Skeletal muscle satellite cell (primary cell): ENCODE measurements around the gene ABCA6.

Experiments
- H3K27me3 ChIP-seq: 2 replicates; pipeline ENCODE4 v1.7.0; 2013; ENCODE audit warnings: low read length; ENCODE audit not compliant: control insufficient read depth, insufficient read depth
- H3K36me3 ChIP-seq: 2 replicates; pipeline ENCODE4 v1.7.0; 2013; ENCODE audit warnings: mild to moderate bottlenecking, control low read depth, low read length; ENCODE audit not compliant: insufficient read depth
- H3K4me1 ChIP-seq: 2 replicates; pipeline ENCODE4 v1.7.0; 2013; ENCODE audit warnings: low read length; ENCODE audit not compliant: control insufficient read depth, insufficient read depth
- H3K4me2 ChIP-seq: 2 replicates; pipeline ENCODE4 v1.7.0; 2013; ENCODE audit warnings: mild to moderate bottlenecking, low read length
- H3K4me3 ChIP-seq: 2 replicates; pipeline ENCODE4 v1.7.0; 2013; ENCODE audit warnings: low read length
- H3K9ac ChIP-seq: 2 replicates; pipeline ENCODE4 v1.7.0; 2013; ENCODE audit warnings: mild to moderate bottlenecking, low read depth, low read length, moderate library complexity
- H3K9me3 ChIP-seq: replicated peaks from 2 replicates; pipeline ENCODE4 v1.7.0; 2013; ENCODE audit warnings: mild to moderate bottlenecking, control low read depth, low read length

ABCA6 gene

GRCh38 chr17:69130627-69131296 is 10.9 kb downstream of the ABCA6 start:
- Histone ChIP-seq H3K9me3 (no peaks in the 10 kb centered on the region), H3K4me2 (no peak overlapping the region), H3K4me1 (no peaks in the 10 kb centered on the region), H3K36me3 (no peaks in the 10 kb centered on the region), H3K27me3 (no peaks in the 10 kb centered on the region), H3K9ac (no peak overlapping the region), H3K4me3 (no peak overlapping the region)

DNA sequence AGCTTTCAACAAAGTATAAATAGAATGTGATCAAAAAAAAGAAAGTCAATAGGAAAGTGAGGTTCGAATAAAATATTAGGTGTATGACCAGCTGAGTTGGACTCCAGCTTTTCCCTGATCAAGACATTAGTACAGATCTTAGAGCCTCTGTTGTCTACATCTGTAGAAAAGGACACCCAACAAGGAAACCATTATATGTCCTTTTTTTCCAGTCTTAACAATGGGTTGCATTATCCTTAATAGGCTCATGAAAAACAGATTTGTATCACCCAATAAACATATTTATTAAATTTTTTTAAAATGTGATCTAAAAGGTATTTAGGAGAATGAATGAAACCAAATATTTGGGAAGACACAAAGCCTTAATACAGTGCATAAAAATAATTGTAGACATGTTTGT is 18.1 kb downstream of the ABCA6 start:
- Histone ChIP-seq H3K9me3 (no peaks in the 10 kb centered on the region), H3K27me3 (no peaks in the 10 kb centered on the region), H3K4me2 (no peak overlapping the region), H3K4me1 (no peaks in the 10 kb centered on the region), H3K36me3 (no peaks in the 10 kb centered on the region), H3K4me3 (no peak overlapping the region), H3K9ac (no peak overlapping the region)

DNA sequence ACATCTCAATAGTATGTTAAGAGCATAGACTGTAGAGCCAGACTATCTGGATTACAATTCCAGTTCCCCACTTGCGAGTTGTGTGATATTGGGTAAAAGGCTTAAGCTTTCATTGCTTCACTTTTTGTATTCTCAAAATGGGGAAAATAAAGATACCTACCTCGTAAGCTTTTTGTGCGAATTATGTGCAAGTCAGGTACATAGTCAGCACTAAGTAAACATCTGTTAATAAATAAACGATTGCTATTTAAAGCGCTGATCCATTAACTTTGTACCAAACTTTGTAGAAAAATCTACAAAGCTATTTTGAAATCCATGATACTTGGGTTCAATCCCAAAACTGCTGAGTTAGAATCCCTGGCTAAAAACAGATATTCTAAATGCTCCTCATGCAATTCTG is 19.6 kb downstream of the ABCA6 start:
- Histone ChIP-seq H3K4me1 (no peaks in the 10 kb centered on the region), H3K27me3 (no peaks in the 10 kb centered on the region), H3K4me2 (no peak overlapping the region), H3K9me3 (no peaks in the 10 kb centered on the region), H3K36me3 (no peaks in the 10 kb centered on the region), H3K4me3 (no peak overlapping the region), H3K9ac (no peak overlapping the region)

DNA sequence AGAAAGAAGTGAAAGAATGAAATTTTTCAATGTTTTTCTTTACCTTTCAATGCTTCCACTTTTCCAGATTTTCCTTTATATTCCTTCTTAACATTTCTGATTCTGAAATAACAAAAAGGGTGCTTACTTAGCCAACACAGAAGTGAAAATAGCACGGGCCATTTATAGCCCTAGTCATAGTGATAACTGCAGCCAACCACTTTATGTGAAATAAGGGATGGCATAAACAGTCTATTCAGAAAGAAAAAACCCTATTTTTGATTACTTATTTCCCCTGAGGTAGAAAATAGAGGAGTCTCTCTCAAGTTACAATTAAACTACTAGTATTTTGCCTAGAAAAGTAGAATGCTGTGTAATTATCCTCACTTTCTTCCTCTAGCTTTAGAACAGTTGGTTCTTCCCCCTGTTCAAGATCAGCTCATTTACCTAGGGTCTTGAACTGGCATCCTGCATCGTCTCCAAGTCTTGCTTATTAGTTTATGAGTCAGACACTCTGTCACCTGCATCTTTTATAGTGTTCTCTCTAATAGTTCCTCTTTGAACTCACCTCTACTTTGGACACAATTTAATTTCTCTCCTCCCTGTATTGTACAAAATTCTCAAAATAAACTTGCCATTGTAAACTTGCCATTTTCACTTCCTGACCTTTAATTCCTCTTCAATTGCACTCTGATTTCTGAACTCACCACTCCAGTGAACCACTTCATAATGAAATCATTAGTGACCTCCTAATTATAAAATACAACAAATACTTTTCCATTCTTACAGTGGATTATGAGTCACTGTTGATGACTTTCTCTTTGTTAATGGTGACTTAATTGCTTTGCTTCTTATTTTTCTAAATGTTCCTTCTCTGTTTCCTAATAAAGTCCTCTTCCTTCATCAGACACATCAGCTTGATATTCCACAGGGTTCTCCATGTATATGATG is 23.6 kb downstream of the ABCA6 start:
- no peak overlapping the region for H3K4me3 ChIP-seq
- no peaks in the 10 kb centered on the region for H3K27me3 ChIP-seq
- no peak overlapping the region for H3K9ac ChIP-seq
- no peaks in the 10 kb centered on the region for H3K36me3 ChIP-seq
- no peaks in the 10 kb centered on the region for H3K9me3 ChIP-seq
- H3K4me2 ChIP-seq: no peak overlapping the region
- H3K4me1 ChIP-seq: no peaks in the 10 kb centered on the region

DNA sequence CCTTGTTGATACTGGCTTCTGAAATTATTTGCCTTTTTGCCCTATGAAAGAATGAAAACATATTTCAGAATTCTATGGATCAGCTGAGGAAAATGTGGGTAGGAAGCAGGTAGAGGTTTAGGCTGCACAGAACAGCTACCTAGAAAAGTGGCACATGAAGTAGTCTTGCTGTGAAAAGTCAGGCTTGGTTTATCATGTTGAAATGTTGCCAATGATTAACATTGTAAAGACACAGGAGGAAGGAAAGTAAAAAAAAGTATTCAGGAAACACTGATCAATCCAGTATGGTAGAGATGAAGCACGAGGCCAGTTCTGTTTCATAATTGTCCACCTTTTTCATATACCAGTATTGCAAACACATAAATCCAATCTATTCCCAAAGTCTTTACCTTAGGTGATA is 29.9 kb downstream of the ABCA6 start:
- Histone ChIP-seq H3K4me2 (no peak overlapping the region), H3K36me3 (no peaks in the 10 kb centered on the region), H3K9ac (no peak overlapping the region), H3K4me3 (no peak overlapping the region), H3K4me1 (no peaks in the 10 kb centered on the region), H3K9me3 (no peaks in the 10 kb centered on the region), H3K27me3 (no peaks in the 10 kb centered on the region)

GRCh38 chr17:69105907-69106730 is 35.6 kb downstream of the ABCA6 start:
- no peak overlapping the region for H3K9ac ChIP-seq
- H3K4me1 ChIP-seq: no peaks in the 10 kb centered on the region
- no peaks in the 10 kb centered on the region for H3K36me3 ChIP-seq
- no peaks in the 10 kb centered on the region for H3K9me3 ChIP-seq
- H3K4me2 ChIP-seq: no peak overlapping the region
- H3K27me3 ChIP-seq: no peaks in the 10 kb centered on the region
- H3K4me3 ChIP-seq: no peak overlapping the region

DNA sequence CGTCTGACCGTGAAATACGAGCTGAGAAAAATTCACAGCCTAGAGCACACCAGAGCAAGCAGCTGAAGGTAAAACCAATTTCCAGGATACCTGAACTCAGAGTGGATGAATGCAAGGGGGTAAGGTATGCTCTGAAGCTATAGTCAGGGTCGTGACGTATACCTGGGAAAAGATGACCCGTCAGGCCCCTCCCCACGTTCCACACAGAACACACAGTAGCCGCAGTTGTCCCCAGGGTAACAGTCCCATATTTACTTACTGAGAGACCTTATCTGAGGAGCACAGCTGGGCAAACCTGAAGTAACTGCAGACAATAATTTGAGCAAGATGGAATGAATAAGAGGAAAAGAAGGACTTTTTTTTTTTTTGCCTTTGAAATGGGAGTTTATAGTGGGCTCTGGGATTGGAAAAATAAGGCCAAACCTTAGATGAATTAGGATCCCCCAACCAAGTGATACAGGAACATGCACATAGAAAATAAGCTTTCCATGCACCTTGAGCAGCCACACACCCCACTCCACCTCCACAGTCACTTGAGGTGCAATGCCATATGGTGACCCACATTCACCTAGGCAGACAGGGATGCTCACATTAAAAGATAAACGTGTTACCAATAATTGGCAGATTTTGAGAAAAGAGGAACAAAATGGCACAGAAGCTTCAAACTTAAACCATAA is 38.0 kb downstream of the ABCA6 start:
- H3K4me3 ChIP-seq: no peak overlapping the region
- no peaks in the 10 kb centered on the region for H3K27me3 ChIP-seq
- H3K9me3 ChIP-seq: no peaks in the 10 kb centered on the region
- no peaks in the 10 kb centered on the region for H3K4me1 ChIP-seq
- H3K9ac ChIP-seq: no peak overlapping the region
- H3K36me3 ChIP-seq: no peaks in the 10 kb centered on the region
- no peak overlapping the region for H3K4me2 ChIP-seq

DNA sequence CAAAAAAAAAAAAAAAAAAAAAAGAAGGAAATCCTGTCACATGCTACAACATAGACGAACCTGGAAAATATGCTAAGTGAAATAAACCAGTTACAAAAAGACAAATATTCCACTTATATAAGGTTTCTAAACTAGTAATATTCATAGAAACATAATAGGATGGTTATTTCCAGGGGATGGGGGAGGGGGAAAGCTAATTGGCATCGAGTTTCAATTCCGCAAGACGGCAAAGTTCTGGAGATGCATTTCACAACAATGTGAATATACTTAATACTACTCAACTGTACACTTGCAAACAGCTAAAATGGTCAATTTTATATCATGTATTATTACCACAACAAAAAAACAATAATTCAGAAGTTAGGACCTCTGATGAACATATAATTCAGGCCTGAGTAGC is 43.1 kb downstream of the ABCA6 start:
- Histone ChIP-seq H3K36me3 (no peaks in the 10 kb centered on the region), H3K4me1 (no peaks in the 10 kb centered on the region), H3K4me2 (no peak overlapping the region), H3K9ac (no peak overlapping the region), H3K27me3 (no peaks in the 10 kb centered on the region), H3K4me3 (no peak overlapping the region), H3K9me3 (no peaks in the 10 kb centered on the region)

GRCh38 chr17:69096541-69096940 is 45.2 kb downstream of the ABCA6 start:
- Histone ChIP-seq H3K4me3 (no peak overlapping the region), H3K4me2 (no peak overlapping the region), H3K27me3 (no peaks in the 10 kb centered on the region), H3K9ac (no peak overlapping the region), H3K36me3 (no peaks in the 10 kb centered on the region), H3K4me1 (no peaks in the 10 kb centered on the region), H3K9me3 (no peaks in the 10 kb centered on the region)

DNA sequence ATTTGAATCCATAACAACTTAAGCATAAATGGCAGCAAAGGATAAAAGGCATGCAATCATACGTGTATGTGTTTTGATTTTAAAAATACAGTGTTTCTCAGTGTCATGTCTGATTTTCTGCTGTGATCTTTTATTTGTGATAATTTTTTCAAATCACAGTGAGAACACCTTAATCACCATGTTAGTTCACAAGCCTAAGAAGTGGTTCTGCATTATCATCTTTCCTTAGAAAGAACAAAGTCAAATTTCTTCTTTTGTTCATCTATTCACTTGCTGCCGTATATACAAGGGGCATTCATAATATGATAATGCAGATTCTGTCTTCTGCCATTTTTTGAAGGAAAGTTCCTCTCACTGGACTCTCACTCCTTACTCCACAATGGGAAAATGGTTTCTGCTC is 47.7 kb downstream of the ABCA6 start:
- no peaks in the 10 kb centered on the region for H3K27me3 ChIP-seq
- no peak overlapping the region for H3K9ac ChIP-seq
- H3K4me2 ChIP-seq: no peak overlapping the region
- no peak overlapping the region for H3K4me3 ChIP-seq
- H3K9me3 ChIP-seq: no peaks in the 10 kb centered on the region
- no peaks in the 10 kb centered on the region for H3K36me3 ChIP-seq
- no peaks in the 10 kb centered on the region for H3K4me1 ChIP-seq

GRCh38 chr17:69093279-69093789 is 48.4 kb downstream of the ABCA6 start:
- Histone ChIP-seq H3K36me3 (no peaks in the 10 kb centered on the region), H3K4me2 (no peak overlapping the region), H3K27me3 (no peaks in the 10 kb centered on the region), H3K4me3 (no peak overlapping the region), H3K9ac (no peak overlapping the region), H3K9me3 (no peaks in the 10 kb centered on the region), H3K4me1 (no peaks in the 10 kb centered on the region)
